ENCODE measurements around the gene MAPK11.

Gene MAPK11

DNA sequence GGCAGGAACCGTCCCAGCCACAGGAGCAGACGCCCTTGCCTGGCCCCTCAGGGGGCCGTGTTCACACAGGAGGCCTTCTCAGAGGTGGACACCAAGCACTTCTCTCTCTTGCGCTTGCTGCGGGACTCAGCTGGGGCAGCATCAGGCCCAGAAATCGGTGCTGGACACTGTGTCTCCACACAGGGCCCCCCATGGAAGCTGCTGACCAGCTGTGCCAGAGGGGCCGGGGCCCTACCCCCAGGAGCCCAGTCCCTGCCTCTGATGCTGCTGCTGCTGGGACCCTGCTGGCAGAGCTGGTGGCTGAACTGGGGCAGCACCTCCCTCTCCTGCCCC, 33.3 kb upstream of the MAPK11 start:
- H3K27me3 Mint-ChIP-seq (ENCODE audit: low read depth): no peaks in the 10 kb centered on the region

DNA sequence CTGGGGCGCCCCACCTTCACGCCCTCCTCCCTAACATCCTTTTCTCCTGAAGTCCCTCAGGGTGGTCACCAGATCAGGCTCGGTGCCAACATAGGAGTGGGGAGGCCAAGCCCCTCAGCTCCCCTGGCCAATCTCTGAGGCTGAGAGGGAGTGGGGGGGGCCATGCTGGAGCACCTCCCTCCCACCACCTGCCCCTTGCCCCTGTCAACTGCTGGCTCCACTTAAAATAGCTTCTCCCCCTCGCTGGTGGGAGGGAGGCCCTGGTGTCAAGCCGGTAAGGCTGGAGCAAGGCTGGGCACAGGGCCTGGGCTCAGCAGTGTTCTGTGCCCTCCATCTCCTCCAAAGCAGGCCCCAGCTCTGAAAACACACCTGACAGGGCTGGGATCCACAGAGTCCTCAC, 32.4 kb upstream of the MAPK11 start:
- TF ChIP-seq, protein P1, sequence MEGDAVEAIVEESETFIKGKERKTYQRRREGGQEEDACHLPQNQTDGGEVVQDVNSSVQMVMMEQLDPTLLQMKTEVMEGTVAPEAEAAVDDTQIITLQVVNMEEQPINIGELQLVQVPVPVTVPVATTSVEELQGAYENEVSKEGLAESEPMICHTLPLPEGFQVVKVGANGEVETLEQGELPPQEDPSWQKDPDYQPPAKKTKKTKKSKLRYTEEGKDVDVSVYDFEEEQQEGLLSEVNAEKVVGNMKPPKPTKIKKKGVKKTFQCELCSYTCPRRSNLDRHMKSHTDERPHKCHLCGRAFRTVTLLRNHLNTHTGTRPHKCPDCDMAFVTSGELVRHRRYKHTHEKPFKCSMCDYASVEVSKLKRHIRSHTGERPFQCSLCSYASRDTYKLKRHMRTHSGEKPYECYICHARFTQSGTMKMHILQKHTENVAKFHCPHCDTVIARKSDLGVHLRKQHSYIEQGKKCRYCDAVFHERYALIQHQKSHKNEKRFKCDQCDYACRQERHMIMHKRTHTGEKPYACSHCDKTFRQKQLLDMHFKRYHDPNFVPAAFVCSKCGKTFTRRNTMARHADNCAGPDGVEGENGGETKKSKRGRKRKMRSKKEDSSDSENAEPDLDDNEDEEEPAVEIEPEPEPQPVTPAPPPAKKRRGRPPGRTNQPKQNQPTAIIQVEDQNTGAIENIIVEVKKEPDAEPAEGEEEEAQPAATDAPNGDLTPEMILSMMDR (IDR thresholded peaks at IDR 0.05; ENCODE audit: unreplicated experiment in 3 of 3): no peak
- Mint-ChIP-seq H3K36me3 (ENCODE audit: low read depth) (no peaks in the 10 kb centered on the region), H3K4me3 (peak overlapping the region; percentile 50 to 72 (median 58)), H3K27me3 (ENCODE audit: low read depth) (no peaks in the 10 kb centered on the region), H3K9me3 (no peaks in the 10 kb centered on the region), H3K4me1 (peaks cover 41% of the 10 kb centered on the region), H3K27ac (peak overlapping the region; percentile 83 to 91 (median 89))

More for the DNA sequence above, 33.3 kb upstream of the MAPK11 start:
- Mint-ChIP-seq H3K4me1 (peaks cover 40% of the 10 kb centered on the region), H3K36me3 (ENCODE audit: low read depth) (no peaks in the 10 kb centered on the region), H3K27ac (peak overlapping the region; percentile 83 to 91 (median 89)), H3K9me3 (no peaks in the 10 kb centered on the region), H3K4me3 (peak overlapping the region; percentile 50 to 87 (median 72))
- TF ChIP-seq, protein P1 (IDR thresholded peaks at IDR 0.05; ENCODE audit: unreplicated experiment in 3 of 3): no peak

DNA sequence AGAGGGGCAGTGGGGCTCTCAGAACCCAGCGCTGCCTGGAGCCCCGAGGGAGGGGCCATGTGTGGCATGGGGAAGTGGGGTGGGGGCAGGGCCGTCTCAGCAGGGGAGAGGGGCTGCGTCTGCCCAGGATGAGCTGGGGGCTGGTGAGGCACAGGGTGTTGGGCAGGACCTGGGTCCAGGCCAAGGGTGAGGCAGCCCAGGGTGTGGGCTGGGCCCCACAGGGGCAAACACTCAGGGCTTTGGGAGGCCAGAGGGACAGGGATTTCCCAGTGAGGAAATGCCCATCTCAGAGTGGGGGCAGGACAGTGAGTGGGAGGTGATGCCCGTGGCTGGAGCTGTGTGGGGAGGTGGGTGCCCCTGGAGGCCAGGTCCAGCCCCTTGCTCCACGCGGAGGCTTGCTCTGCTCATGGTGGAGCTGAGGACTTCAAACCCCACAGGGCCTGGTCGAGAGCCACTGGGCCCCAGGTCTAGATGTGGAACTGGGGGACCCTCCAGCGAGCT, 31.9 kb upstream of the MAPK11 start:
- H3K27ac Mint-ChIP-seq: peak overlapping the region in 2 of 3 experiments; percentile 83 to 85
- TF ChIP-seq, protein P1 (IDR thresholded peaks at IDR 0.05; ENCODE audit: unreplicated experiment in 3 of 3): no peak
- peaks cover 45% of the 10 kb centered on the region for H3K4me1 Mint-ChIP-seq
- H3K27me3 Mint-ChIP-seq (ENCODE audit: low read depth): no peaks in the 10 kb centered on the region
- no peaks in the 10 kb centered on the region for H3K36me3 Mint-ChIP-seq (ENCODE audit: low read depth)
- no peaks in the 10 kb centered on the region for H3K9me3 Mint-ChIP-seq
- H3K4me3 Mint-ChIP-seq: peak overlapping the region; percentile 21 to 71 (median 68)

DNA sequence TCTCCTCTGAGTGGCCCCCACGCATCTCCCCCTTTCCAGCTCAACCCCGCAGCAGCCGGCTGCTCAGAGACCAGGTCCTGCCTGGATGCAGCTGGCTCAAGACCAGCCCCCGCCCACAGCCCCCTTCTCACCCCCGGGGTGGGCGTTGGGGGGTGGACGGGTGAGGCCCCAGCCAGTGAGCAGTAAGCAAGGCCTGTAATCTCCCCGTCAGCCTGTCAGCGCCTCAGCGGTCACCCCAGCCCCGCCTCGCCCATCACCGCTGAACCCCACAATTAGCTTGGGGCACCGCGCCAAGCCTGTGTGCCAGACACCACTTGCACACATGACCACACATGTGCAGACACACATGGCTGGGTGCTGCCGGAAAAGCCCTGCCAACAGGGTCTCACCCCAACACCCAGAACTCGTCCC, 31.4 kb upstream of the MAPK11 start:
- H3K27me3 Mint-ChIP-seq (ENCODE audit: low read depth): no peaks in the 10 kb centered on the region
- no peaks in the 10 kb centered on the region for H3K9me3 Mint-ChIP-seq
- H3K4me1 Mint-ChIP-seq: peaks cover 45% of the 10 kb centered on the region
- peak overlapping the region in 2 of 3 experiments; percentile 83 to 85 for H3K27ac Mint-ChIP-seq
- H3K4me3 Mint-ChIP-seq: peak overlapping the region; percentile 31 to 71 (median 68)
- H3K36me3 Mint-ChIP-seq (ENCODE audit: low read depth): no peaks in the 10 kb centered on the region
- TF ChIP-seq, protein P1 (IDR thresholded peaks at IDR 0.05; ENCODE audit: unreplicated experiment in 3 of 3): no peak

DNA sequence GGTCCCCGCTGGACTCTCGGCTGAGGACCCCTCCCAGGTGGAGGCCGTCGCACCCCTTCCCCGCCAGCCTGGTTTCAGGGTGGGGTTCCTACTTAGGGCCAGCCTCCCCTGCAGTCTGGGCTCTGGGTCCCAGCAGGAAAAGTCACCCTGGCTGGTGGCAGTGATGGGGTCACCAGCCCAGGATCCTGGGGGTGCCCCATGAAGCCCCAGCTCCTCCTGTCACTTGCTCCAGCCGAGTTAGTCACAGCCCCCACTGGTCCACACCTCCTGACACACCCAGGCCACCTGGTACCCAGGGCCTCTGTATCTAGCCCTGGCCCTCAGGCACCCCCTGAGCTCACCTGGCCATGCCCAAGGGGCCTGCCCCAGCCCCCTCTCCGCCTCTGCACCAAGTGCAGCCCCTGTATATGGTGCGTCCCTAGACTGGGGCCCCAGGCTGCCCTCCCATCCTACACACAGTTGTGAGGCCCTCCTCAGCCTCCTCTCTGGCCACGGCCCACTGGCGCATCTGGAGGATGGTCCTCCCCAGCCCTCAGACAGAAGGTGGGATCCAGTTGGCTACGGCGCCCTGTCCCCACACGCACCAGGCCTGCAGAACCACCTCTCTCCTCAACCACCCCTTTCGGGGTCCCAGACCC, 30.6 kb upstream of the MAPK11 start:
- Mint-ChIP-seq H3K27ac (peak overlapping the region in 2 of 3 experiments; percentile 59 to 83), H3K4me3 (peak overlapping the region; percentile 56 to 72 (median 69)), H3K4me1 (peaks cover 41% of the 10 kb centered on the region), H3K36me3 (ENCODE audit: low read depth) (no peaks in the 10 kb centered on the region), H3K9me3 (no peaks in the 10 kb centered on the region), H3K27me3 (ENCODE audit: low read depth) (no peaks in the 10 kb centered on the region)
- TF ChIP-seq, protein P1 (IDR thresholded peaks at IDR 0.05; ENCODE audit: unreplicated experiment in 3 of 3): no peak

Measured in nephron (organoid).